Stromal cell of bone marrow (primary cell): Measurements from ENCODE around the gene TAF8.

Source experiments
- DNase-seq: peaks from one replicate; pipeline ENCODE4 v3.0.0-alpha.2; 2012; ENCODE audit warnings: low read depth

Gene TAF8

DNA sequence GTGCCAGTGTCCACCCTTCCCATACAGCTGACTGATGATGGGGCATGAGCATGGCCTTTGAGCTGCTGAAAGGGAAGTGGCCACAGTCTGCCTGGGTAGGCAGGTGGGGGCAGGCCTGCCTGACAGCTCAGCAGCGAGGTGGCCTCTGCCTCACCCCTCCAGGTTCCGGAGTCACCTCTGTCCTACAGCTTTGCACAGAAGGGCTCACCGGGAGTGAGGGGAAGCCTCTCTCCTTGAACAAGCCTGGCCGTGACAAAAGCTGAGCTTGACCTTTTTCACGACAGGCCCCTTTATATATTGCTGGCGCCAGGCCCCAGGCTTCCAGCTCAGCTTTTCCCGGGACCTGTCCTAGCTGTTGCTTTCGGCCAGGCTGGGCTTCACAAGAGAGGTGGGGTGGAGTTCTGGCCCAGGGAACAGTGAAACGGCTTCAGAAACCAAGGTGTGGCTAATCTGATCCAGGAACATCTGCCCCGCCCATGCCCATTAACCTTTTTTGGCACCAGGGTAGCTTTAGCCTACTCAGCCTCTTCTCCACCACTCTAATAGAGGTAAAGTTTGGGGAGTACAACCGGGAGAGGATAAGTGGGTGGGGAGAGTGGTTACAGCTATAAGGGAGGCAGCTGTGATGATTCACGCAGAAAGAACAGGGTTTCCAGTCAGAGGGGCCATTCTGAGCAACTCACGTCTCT lies 49.2 kb downstream of the TAF8 start:
- DNase-seq, result peak; percentile 33

DNA sequence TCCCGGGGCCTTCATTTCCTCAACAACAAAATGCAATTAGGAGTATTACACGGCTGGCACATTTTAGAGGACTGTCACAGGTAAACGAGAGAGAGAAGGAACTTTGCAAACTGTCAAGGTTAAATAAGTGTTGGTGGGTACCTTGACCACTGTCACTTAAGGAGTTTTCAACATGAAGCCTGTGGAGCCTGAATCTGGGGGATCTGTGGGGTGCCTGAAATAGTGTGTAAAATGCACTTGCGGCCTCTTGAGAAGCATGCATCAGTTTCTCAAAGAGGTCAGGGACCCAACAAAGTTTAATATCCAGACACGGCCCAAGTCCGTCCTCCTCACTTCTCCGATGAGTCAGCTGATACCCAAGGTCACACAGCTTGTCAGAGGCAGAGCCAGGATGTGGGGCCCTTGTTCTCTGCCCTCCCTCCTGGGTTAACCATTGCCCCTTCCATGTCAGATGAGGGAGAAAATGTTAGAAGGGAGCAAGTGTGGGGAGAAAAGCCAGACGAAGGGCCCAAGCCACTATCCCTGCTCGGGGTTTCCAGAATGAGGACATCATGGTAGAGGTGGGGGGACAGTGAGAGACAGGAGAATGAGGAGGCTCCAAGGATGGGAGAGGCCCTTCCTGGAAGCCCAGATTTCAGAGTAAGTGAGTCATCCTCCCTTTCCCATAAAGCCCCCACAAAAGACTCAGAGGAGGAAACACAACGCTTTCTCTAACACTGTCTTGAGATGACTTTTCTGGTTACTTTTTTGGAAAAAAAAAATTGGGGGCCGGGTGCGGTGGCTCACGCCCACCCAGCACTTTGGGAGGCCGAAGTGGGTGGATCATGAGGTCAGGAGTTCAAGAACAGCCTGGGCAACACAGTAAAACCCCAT lies 49.9 kb downstream of the TAF8 start:
- DNase-seq, result peak; percentile 44

- peak; percentile 49 for DNase-seq
Measured at GRCh38 chr6:42101186-42101657, 50.9 kb downstream of the TAF8 start.

DNA sequence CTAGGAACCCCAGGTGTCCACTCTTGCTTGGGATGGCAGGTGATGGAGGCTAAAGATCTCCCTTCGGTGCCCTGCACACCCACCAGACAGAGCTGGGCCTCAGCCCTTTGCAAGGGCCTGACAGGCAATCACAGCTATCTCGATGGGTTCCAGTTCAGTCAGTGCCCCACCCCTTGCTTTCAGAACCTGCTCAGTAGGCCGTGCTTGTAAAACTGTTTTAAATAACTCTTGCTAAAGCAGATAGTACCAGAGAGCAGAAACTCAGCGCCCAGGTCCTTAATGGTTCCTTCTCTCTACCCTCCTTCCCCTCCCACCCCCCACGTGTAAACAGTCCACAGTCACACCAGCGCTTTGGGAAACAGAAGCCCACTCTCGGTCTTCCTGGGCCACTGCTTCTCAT lies 52.9 kb downstream of the TAF8 start:
- DNase-seq, result no peak

- no peak for DNase-seq
Measured at GRCh38 chr6:42103753-42104094, 53.4 kb downstream of the TAF8 start.

GRCh38 chr6:42104095-42104803 lies 53.9 kb downstream of the TAF8 start:
- DNase-seq, result peak; percentile 23

GRCh38 chr6:42104804-42105125 lies 54.4 kb downstream of the TAF8 start:
- DNase-seq, result no peak

DNA sequence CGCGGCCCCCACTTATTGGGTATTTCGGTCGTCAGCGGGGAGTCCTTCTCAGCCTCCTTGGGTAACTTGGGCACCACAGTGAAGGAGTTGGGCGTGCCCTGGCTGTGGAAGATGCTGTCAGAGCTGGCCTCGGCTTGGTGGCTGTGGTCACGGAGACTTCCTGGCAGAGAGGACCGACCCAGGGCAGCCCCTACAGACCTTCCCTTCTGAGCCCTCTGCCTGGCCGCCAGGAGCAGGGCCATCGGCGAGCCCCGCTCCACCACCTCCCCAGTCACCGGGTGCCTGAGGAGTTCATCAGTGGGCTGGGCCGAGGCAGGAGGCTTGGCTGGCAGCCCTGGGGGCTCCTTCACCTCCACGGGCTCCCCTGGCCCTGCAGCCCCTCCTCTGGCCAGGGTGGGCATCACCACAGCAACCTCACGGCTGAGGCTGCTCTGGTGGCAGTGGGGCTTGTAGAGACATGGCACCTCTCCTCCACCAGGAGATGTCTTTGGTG lies 54.9 kb downstream of the TAF8 start:
- DNase-seq, result no peak

GRCh38 chr6:42105709-42106108 lies 55.4 kb downstream of the TAF8 start:
- no peak for DNase-seq

- DNase-seq, result no peak
Measured at GRCh38 chr6:42106112-42107023, 56.0 kb downstream of the TAF8 start.

DNA sequence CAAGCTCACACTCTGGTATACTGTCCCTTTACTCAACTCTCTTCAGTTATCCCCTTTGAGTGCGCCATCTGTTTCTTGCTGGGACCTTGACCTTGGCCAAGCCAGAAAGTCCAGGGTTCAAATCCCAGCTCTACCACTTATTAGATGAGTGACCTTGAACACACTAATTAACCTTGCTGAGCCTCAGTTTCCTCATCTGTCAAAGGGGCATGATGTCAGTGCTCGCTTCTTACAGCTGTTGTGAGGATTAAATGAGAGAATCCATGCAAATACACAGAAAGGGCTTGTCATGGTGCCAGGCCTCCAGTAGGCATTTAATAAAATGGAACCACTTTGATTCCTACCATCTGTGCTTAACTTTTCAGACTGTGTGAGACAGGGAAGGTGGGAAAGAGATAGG lies 57.7 kb downstream of the TAF8 start:
- no peak for DNase-seq

- DNase-seq, result no peak
Measured at GRCh38 chr6:42110683-42111082, 60.4 kb downstream of the TAF8 start.

DNA sequence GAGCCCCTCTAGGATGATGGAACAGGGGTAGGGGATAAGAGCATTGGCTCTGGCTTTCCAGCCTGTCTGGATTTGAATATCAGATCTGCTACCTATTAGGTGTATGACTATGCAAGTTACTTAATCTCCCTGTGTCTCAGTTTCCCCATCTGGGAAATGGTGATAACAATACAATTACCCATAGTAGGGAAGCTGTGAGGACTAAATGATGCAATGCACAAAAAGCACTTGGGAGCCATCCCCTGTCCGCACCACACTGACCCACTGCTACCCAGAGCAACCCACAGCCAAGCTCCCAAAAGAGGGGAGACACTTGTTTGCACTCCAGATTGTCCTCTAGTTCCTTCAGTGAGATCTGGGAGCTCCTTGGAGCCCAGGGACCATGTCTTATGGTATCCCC lies 62.0 kb downstream of the TAF8 start:
- DNase-seq, result no peak

DNA sequence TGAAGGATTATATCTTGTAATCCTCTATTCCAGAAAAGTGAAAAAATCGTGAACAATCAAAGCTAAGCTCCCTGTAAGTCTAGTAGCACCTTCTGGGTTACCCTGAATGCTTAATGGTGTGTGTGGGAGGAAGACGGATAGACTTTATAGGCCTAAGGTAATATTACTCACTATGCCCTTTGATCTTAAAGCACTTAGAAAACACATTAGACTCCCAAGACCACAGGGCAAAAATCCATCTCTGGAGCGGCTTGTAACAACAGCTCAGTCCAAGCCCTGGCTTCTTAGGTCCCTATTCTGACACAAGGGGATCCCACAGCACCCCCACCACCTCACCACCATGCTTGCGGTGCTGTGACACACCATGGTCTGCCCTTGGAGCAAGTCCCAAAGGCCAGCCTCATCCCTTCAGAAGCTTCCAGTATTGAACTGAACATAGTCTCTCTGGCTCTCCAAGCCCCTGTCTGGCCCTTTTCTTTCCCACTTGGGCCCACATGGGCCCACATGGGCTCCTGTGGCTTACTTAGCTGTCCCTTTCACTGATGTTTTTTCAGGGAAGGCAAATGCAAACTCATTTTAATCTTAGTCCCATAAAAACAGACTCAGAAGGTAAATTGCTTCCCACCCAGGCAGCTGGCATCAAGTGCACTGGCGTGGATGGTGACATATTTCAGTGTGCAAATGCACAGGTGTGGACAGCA lies 63.8 kb downstream of the TAF8 start:
- DNase-seq, result no peak

- DNase-seq, result no peak
Measured at GRCh38 chr6:42117843-42118161, 67.5 kb downstream of the TAF8 start.

DNA sequence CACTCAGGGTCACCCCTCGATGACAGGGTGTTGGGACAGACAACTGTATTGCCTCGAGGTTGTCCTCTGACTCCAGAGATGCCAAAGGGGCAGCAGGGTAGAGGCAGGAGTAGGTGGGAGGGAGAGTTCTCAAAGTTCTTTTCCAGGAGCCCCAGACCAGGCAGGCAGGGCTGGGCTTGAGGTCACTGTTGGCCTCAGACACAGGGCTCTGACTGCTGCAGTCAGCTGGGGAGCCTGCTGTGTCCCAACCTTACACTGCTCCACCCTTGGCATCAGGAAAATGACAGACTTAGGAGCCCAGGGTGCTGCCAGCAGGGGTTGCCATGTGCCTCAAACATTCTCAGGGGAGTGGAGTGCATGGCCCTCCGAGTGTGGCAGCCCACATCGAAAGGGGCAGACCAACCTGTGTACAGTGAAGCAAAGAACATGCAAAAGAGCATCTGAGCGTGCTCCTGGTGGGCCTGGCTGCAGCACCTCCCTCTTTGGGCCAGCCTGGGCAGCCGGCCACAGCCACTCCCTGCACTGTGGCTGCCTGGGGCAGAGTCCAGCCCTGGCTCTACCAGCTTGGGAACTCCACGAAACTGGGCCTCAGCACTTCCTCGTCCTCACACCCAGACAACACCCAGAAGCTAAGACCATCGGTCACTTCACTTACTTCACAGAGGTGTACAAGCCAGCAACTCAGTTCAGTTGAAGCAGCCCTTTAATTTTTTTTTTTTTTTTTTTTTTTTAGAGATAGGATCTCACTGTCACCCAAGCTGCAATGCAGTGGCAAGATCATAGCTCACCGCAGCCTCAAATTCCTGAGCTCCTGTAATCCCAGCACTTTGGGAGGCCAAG lies 68.1 kb downstream of the TAF8 start:
- DNase-seq, result no peak

- no peak for DNase-seq
Measured at GRCh38 chr6:42120895-42121865, 70.9 kb downstream of the TAF8 start.

GRCh38 chr6:42123379-42124103 lies 73.2 kb downstream of the TAF8 start:
- no peak for DNase-seq
